Gastroesophageal sphincter (tissue), 4 donors: ENCODE measurements around the gene TAC3. TPM values are rescaled to one million over a fixed set of nuclear protein-coding genes. Genes with fewer than 3 reads are reported as not detected.
"Not testable (repeated sequence)": the region's sequence is repeated elsewhere in the genome, so short reads cannot be mapped to it uniquely, and the experiment has no call there.

Experiments
- ATAC-seq: fragments of 150-250 bp; one replicate; pipeline ENCODE4 v1.9.1; 2016; ENCODE audit warnings: mild to moderate bottlenecking, moderate library complexity
- H3K27ac ChIP-seq, 4 donors: fragments of 200-600 bp; sonication (generic) in 3 of 4; 1 replicate in 3 of 4; 2 replicates in 1 of 4; pipeline ENCODE4 v1.5.1; 2016 to 2019
- H3K27me3 ChIP-seq: fragments of 200-600 bp; sonication (generic); one replicate; pipeline ENCODE4 v1.5.1; 2019
- H3K36me3 ChIP-seq, 2 donors: fragments of 200-600 bp; sonication (generic); one replicate each; pipeline ENCODE4 v1.5.1; 2019; ENCODE audit warnings: control low read depth in 1 of 2
- H3K4me1 ChIP-seq, 3 donors: fragments of 200-600 bp; sonication (generic); 1 replicate in 2 of 3; 2 replicates in 1 of 3; pipeline ENCODE4 v1.5.1; 2016 to 2019; ENCODE audit warnings: control low read depth in 2 of 3
- H3K4me3 ChIP-seq, 2 donors: fragments of 200-600 bp; sonication (generic); one replicate each; pipeline ENCODE4 v1.5.1; 2019; ENCODE audit warnings: mild to moderate bottlenecking in 1 of 2, moderate library complexity in 1 of 2
- H3K9me3 ChIP-seq, 3 donors: fragments of 200-600 bp; sonication (generic); one replicate each; pipeline ENCODE4 v1.5.1; 2017 to 2019; ENCODE audit warnings: control low read depth in 2 of 3
- WGBS, 2 donors: methylation state at CpG; one replicate each; pipeline ENCODE4 v1.1.5; 2018; ENCODE audit warnings: low coverage in 1 of 2; 5-methylcytosine and 5-hydroxymethylcytosine counted together
- total RNA-seq, 4 donors: library from RNA; depleted of rRNA; stranded (reverse); fragments of >200 nt; gene quantifications; one replicate each; pipeline ENCODE4 v1.1.0, GENCODE V29; 2016

Gene TAC3
- total RNA-seq, 4 donors from 2014 or later, result not detected

DNA sequence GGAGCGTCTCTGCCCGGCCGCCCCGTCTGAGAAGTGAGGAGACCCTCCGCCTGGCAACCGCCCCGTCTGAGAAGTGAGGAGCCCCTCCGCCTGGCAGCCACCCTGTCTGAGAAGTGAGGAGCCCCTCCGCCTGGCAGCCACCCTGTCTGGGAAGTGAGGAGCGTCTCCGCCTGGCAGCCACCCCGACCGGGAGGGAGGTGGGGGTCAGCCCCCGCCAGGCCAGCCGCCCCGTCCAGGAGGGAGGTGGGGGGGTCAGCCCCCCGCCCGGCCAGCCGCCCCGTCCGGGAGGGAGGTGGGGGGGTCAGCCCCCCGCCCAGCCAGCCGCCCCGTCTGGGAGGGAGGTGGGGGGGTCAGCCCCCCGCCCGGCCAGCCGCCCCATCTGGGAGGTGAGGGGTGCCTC is 52.8 kb downstream of the TAC3 start:
- ATAC-seq, H3K27me3 ChIP-seq, H3K4me1 ChIP-seq, H3K27ac ChIP-seq, H3K36me3 ChIP-seq, H3K4me3 ChIP-seq: not testable (repeated sequence)
- H3K9me3 ChIP-seq, result peaks cover 0 to 19% (median 0%) of the 10 kb centered on the region in 3 donors
- WGBS, 2 donors, result no CpG with 5 or more reads among the region's 27 CpGs

GRCh38 chr12:56962247-56962646 is 54.1 kb downstream of the TAC3 start:
- peaks cover 0 to 28% (median 0%) of the 10 kb centered on the region in 3 donors for H3K9me3 ChIP-seq
- H3K27me3 ChIP-seq, H3K4me1 ChIP-seq, ATAC-seq, H3K36me3 ChIP-seq, H3K27ac ChIP-seq, H3K4me3 ChIP-seq: not testable (repeated sequence)
- WGBS, 2 donors, result 64 to 66% methylated on average over 3 to 4 of the region's 4 CpGs

Other genes starting within 250 kb of the TAC3 start
- gene SDR9C7, start 82.1 kb downstream of the TAC3 start, total RNA-seq, result not detected
- under 1 TPM in 3 of 4 donors, not detected in 1; 0.22 to 0.81 (median 0.27) TPM for gene RDH16, start 58.9 kb downstream of the TAC3 start, total RNA-seq
- 1 to 10 TPM; 6.1 to 8.9 (median 6.7) TPM for gene ZBTB39, start 10.0 kb downstream of the TAC3 start, total RNA-seq
- gene MYO1A, start 33.6 kb upstream of the TAC3 start, total RNA-seq, result under 1 TPM; 0.22 to 0.54 (median 0.29) TPM
- gene NEMP1, start 62.3 kb upstream of the TAC3 start, total RNA-seq, result 10 to 100 TPM; 11.8 to 14.9 (median 12.7) TPM
- 10 to 100 TPM; 30.7 to 41.3 (median 38.8) TPM for gene NAB2, start 72.6 kb upstream of the TAC3 start, total RNA-seq
- 100 to 1,000 TPM in 3 of 4 donors, 10 to 100 TPM in 1; 92.5 to 166 (median 156) TPM for gene STAT6, start 94.8 kb upstream of the TAC3 start, total RNA-seq
- gene LRP1, start 112.0 kb upstream of the TAC3 start, total RNA-seq, result 100 to 1,000 TPM; 185 to 292 (median 216) TPM
- gene LRP1-AS, start 131.1 kb upstream of the TAC3 start, total RNA-seq, result not detected
- gene NXPH4, start 200.3 kb upstream of the TAC3 start, total RNA-seq, result 1 to 10 TPM in 1 of 4 donors, not detected in 3; 1.1 TPM
- gene SHMT2, start 213.2 kb upstream of the TAC3 start, total RNA-seq, result 10 to 100 TPM; 20.5 to 42.4 (median 34.4) TPM
- gene STAC3, start 234.7 kb upstream of the TAC3 start, total RNA-seq, result under 1 TPM in 3 of 4 donors, not detected in 1; 0.32 to 0.94 (median 0.35) TPM